Kidney capillary endothelial cell (primary cell): ENCODE results near the gene GUCY1B1.

Experiments
- DNase-seq: peaks from one replicate; pipeline ENCODE4 v3.0.0-alpha.2; 2018; ENCODE audit warnings: low spot score

GUCY1B1 gene

GRCh38 chr4:155800685-155801343, 42.0 kb downstream of the GUCY1B1 start:
- no peak for DNase-seq

GRCh38 chr4:155802190-155802959, 43.6 kb downstream of the GUCY1B1 start:
- no peak for DNase-seq

- no peak for DNase-seq
These were observed 46.2 kb downstream of the GUCY1B1 start for GRCh38 chr4:155805016-155805415.

- no peak for DNase-seq
These were observed 48.2 kb downstream of the GUCY1B1 start for GRCh38 chr4:155807021-155807420.

- peak; percentile 46 for DNase-seq
These were observed 51.0 kb downstream of the GUCY1B1 start for GRCh38 chr4:155809835-155810234.

- DNase-seq, result no peak
These were observed 52.3 kb downstream of the GUCY1B1 start for GRCh38 chr4:155811083-155811482.

GRCh38 chr4:155818639-155819038, 59.8 kb downstream of the GUCY1B1 start:
- DNase-seq, result no peak

GRCh38 chr4:155819066-155819465, 60.2 kb downstream of the GUCY1B1 start:
- no peak for DNase-seq

GRCh38 chr4:155820887-155821518, 62.2 kb downstream of the GUCY1B1 start:
- DNase-seq, result no peak

- DNase-seq, result no peak
These were observed 63.8 kb downstream of the GUCY1B1 start for GRCh38 chr4:155822572-155822971.

- DNase-seq, result no peak
These were observed 69.8 kb downstream of the GUCY1B1 start for GRCh38 chr4:155828628-155829027.

GRCh38 chr4:155832664-155833063, 73.8 kb downstream of the GUCY1B1 start:
- no peak for DNase-seq

GRCh38 chr4:155837203-155837796, 78.5 kb downstream of the GUCY1B1 start:
- no peak for DNase-seq

GRCh38 chr4:155842080-155842479, 83.3 kb downstream of the GUCY1B1 start:
- DNase-seq, result no peak

GRCh38 chr4:155846929-155847328, 88.1 kb downstream of the GUCY1B1 start:
- no peak for DNase-seq

- no peak for DNase-seq
These were observed 90.2 kb downstream of the GUCY1B1 start for GRCh38 chr4:155849042-155849441.

GRCh38 chr4:155853189-155853588, 94.4 kb downstream of the GUCY1B1 start:
- no peak for DNase-seq

GRCh38 chr4:155854582-155855226, 95.9 kb downstream of the GUCY1B1 start:
- no peak for DNase-seq

- DNase-seq, result no peak
These were observed 97.1 kb downstream of the GUCY1B1 start for GRCh38 chr4:155855897-155856296.
